HEK293 (cell line): ENCODE measurements around the gene NT5M.
A peak's percentile ranks its signal among the peaks of the same experiment; 100 is the strongest.

Experiments
- CTCF ChIA-PET: fragments of 350-600 bp; formaldehyde crosslinking; extraction: SDS; loops from one replicate; lab custom pipeline; 2021; ENCODE audit warnings: antibody characterized with exemption; lab: Yijun Ruan, JAX
- POLR2A ChIA-PET: fragments of 300-600 bp; formaldehyde crosslinking; extraction: SDS; loops from one replicate; lab custom pipeline; 2020; ENCODE audit warnings: antibody characterized with exemption, inconsistent platforms; lab: Yijun Ruan, JAX
- H3K27ac ChIP-seq: fragments of 200-500 bp; sonication (Bioruptor generic); 2 replicates; pipeline ENCODE4 v1.5.1; 2014; ENCODE audit warnings: low read depth, low read length, control low read depth, inconsistent platforms; ENCODE audit errors: extremely low read depth
- H3K36me3 ChIP-seq, 2 experiments: fragments of 200-500 bp in 1 of 2; sonication (Bioruptor generic) in 1 of 2; 1 replicate in 1 of 2; 2 replicates in 1 of 2; pipeline ENCODE4 v1.5.1; 2014 to 2017; ENCODE audit warnings: inconsistent platforms in 2 of 2, low read length in 2 of 2; ENCODE audit not compliant: control insufficient read depth in 2 of 2, insufficient read depth in 1 of 2
- H3K4me1 ChIP-seq: fragments of 200-500 bp; sonication (Bioruptor generic); 2 replicates; pipeline ENCODE4 v1.5.1; 2014; ENCODE audit warnings: mild to moderate bottlenecking, low read length, inconsistent platforms; ENCODE audit not compliant: control insufficient read depth, insufficient read depth
- H3K4me3 ChIP-seq: 2 replicates; pipeline ENCODE4 v1.5.1; 2011; ENCODE audit warnings: low read depth, mild to moderate bottlenecking, control low read depth, low read length, moderate library complexity
- H3K9me3 ChIP-seq: fragments of 200-500 bp; sonication (Bioruptor generic); 2 replicates; pipeline ENCODE4 v1.5.1; 2014; ENCODE audit warnings: low read depth, low read length, inconsistent platforms; ENCODE audit not compliant: control insufficient read depth, insufficient read depth
- FEZF1 ChIP-seq: fragments of 450-650 bp; formaldehyde crosslinking; IDR thresholded peaks from 2 replicates; pipeline ENCODE4 v1.5.1; 2016; ENCODE audit warnings: missing biosample characterization, missing genetic modification characterization
- KLF8 ChIP-seq: fragments of 450-650 bp; formaldehyde crosslinking; IDR thresholded peaks from 2 replicates; pipeline ENCODE4 v1.5.1; 2016; ENCODE audit warnings: missing biosample characterization, missing genetic modification characterization
- MYNN ChIP-seq: fragments of 450-650 bp; formaldehyde crosslinking; IDR thresholded peaks from 2 replicates; pipeline ENCODE4 v1.5.1; 2016; ENCODE audit warnings: missing biosample characterization, missing genetic modification characterization, borderline replicate concordance
- OSR2 ChIP-seq: fragments of 450-650 bp; formaldehyde crosslinking; IDR thresholded peaks from 2 replicates; pipeline ENCODE4 v1.5.1; 2016; ENCODE audit warnings: missing biosample characterization, missing genetic modification characterization
- OVOL3 ChIP-seq: fragments of 450-650 bp; formaldehyde crosslinking; IDR thresholded peaks from 2 replicates; pipeline ENCODE4 v1.5.1; 2016; ENCODE audit warnings: missing biosample characterization, missing genetic modification characterization
- WT1 ChIP-seq: fragments of 450-650 bp; formaldehyde crosslinking; IDR thresholded peaks from 2 replicates; pipeline ENCODE4 v1.5.1; 2016; ENCODE audit warnings: missing biosample characterization, missing genetic modification characterization
- ZBTB17 ChIP-seq: fragments of 450-650 bp; formaldehyde crosslinking; IDR thresholded peaks from 2 replicates; pipeline ENCODE4 v1.5.1; 2016; ENCODE audit warnings: missing biosample characterization, missing genetic modification characterization
- ZIC2 ChIP-seq: fragments of 450-650 bp; formaldehyde crosslinking; IDR thresholded peaks from 2 replicates; pipeline ENCODE4 v1.5.1; 2016; ENCODE audit warnings: missing biosample characterization, missing genetic modification characterization
- ZNF114 ChIP-seq: fragments of 450-650 bp; formaldehyde crosslinking; IDR thresholded peaks from 2 replicates; pipeline ENCODE4 v1.5.0; 2017; ENCODE audit warnings: missing biosample characterization, missing genetic modification characterization
- ZNF138 ChIP-seq: fragments of 450-650 bp; formaldehyde crosslinking; IDR thresholded peaks from 2 replicates; pipeline ENCODE4 v1.5.1; 2016; ENCODE audit warnings: missing biosample characterization, missing genetic modification characterization, borderline replicate concordance
- ZNF324 ChIP-seq: fragments of 450-650 bp; formaldehyde crosslinking; IDR thresholded peaks from 2 replicates; pipeline ENCODE4 v1.5.1; 2016; ENCODE audit warnings: missing biosample characterization, missing genetic modification characterization
- ZNF350 ChIP-seq: fragments of 450-650 bp; formaldehyde crosslinking; IDR thresholded peaks from 2 replicates; pipeline ENCODE4 v1.5.0; 2017; ENCODE audit warnings: missing biosample characterization, mild to moderate bottlenecking, missing genetic modification characterization
- ZNF48 ChIP-seq: fragments of 450-650 bp; formaldehyde crosslinking; IDR thresholded peaks from 2 replicates; pipeline ENCODE4 v1.5.1; 2016; ENCODE audit warnings: missing biosample characterization, missing genetic modification characterization
- ZNF488 ChIP-seq: fragments of 450-650 bp; formaldehyde crosslinking; IDR thresholded peaks from 2 replicates; pipeline ENCODE4 v1.5.1; 2016; ENCODE audit warnings: missing biosample characterization, missing genetic modification characterization
- ZNF558 ChIP-seq: fragments of 450-650 bp; formaldehyde crosslinking; IDR thresholded peaks from 2 replicates; pipeline ENCODE4 v1.5.1; 2016; ENCODE audit warnings: missing biosample characterization, missing genetic modification characterization
- ZNF596 ChIP-seq: fragments of 450-650 bp; IDR thresholded peaks from 2 replicates; pipeline ENCODE4 v1.5.0; 2018; ENCODE audit warnings: missing biosample characterization, mild to moderate bottlenecking, missing genetic modification characterization, moderate library complexity
- ZNF664 ChIP-seq: fragments of 450-650 bp; formaldehyde crosslinking; IDR thresholded peaks from 2 replicates; pipeline ENCODE4 v1.5.1; 2016; ENCODE audit warnings: missing biosample characterization, missing genetic modification characterization
- ZNF692 ChIP-seq: fragments of 450-650 bp; formaldehyde crosslinking; IDR thresholded peaks from 2 replicates; pipeline ENCODE4 v1.5.1; 2016; ENCODE audit warnings: missing biosample characterization, missing genetic modification characterization
- ZNF837 ChIP-seq: fragments of 450-650 bp; formaldehyde crosslinking; IDR thresholded peaks from 2 replicates; pipeline ENCODE4 v1.5.1; 2016; ENCODE audit warnings: missing biosample characterization, missing genetic modification characterization
- ZSCAN18 ChIP-seq: fragments of 450-650 bp; formaldehyde crosslinking; IDR thresholded peaks from 2 replicates; pipeline ENCODE4 v1.5.1; 2016; ENCODE audit warnings: missing biosample characterization, missing genetic modification characterization
- ZSCAN23 ChIP-seq: fragments of 450-650 bp; formaldehyde crosslinking; IDR thresholded peaks from 2 replicates; pipeline ENCODE4 v1.5.1; 2016; ENCODE audit warnings: missing biosample characterization, missing genetic modification characterization
- TF ChIP-seq, protein P1 (sequence below): fragments of 450-650 bp; formaldehyde crosslinking; conservative IDR thresholded peaks from 2 replicates; pipeline ENCODE4 v1.5.1; 2016; ENCODE audit warnings: low read depth, missing biosample characterization, missing genetic modification characterization
- TF ChIP-seq, protein P2 (sequence below): fragments of 450-650 bp; formaldehyde crosslinking; IDR thresholded peaks from 2 replicates; pipeline ENCODE4 v1.5.1; 2016; ENCODE audit warnings: missing biosample characterization, missing genetic modification characterization, borderline replicate concordance
- TF ChIP-seq, protein P3 (sequence below): fragments of 450-650 bp; formaldehyde crosslinking; IDR thresholded peaks from 2 replicates; pipeline ENCODE4 v1.5.1; 2016; ENCODE audit warnings: missing biosample characterization, missing genetic modification characterization

NT5M gene

DNA sequence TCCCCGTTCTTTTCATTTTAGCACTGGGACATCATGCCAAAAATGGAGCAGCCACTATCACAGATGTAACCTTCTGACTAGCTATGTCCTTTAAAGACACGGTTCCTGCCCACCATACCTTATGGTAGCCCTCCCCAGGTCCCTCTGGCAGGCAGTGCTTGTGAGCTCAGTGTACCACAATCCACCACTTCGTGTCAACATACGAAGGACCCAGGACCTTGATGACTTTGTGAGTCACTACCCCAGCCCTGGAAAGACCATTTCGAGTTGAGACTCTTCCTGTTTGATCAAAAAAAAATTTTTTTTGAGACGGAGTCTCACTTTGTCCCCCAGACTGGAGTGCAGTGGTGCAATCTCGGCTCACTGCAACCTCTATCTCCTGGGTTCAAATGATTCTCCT lies 45.2 kb upstream of the NT5M start:
- TF ChIP-seq, protein P1, sequence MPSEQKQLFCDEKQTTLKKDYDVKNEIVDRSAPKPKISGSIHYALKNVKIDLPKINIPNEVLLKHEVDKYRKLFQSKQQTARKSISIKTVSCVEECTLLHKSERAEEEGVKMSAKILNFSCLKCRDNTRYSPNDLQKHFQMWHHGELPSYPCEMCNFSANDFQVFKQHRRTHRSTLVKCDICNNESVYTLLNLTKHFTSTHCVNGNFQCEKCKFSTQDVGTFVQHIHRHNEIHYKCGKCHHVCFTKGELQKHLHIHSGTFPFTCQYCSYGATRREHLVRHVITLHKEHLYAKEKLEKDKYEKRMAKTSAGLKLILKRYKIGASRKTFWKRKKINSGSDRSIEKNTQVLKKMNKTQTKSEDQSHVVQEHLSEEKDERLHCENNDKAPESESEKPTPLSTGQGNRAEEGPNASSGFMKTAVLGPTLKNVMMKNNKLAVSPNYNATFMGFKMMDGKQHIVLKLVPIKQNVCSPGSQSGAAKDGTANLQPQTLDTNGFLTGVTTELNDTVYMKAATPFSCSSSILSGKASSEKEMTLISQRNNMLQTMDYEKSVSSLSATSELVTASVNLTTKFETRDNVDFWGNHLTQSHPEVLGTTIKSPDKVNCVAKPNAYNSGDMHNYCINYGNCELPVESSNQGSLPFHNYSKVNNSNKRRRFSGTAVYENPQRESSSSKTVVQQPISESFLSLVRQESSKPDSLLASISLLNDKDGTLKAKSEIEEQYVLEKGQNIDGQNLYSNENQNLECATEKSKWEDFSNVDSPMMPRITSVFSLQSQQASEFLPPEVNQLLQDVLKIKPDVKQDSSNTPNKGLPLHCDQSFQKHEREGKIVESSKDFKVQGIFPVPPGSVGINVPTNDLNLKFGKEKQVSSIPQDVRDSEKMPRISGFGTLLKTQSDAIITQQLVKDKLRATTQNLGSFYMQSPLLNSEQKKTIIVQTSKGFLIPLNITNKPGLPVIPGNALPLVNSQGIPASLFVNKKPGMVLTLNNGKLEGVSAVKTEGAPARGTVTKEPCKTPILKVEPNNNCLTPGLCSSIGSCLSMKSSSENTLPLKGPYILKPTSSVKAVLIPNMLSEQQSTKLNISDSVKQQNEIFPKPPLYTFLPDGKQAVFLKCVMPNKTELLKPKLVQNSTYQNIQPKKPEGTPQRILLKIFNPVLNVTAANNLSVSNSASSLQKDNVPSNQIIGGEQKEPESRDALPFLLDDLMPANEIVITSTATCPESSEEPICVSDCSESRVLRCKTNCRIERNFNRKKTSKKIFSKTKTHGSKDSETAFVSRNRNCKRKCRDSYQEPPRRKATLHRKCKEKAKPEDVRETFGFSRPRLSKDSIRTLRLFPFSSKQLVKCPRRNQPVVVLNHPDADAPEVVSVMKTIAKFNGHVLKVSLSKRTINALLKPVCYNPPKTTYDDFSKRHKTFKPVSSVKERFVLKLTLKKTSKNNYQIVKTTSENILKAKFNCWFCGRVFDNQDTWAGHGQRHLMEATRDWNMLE (tag by site-specific recombination), result no peak
- TF ChIP-seq OSR2 (tag by site-specific recombination) (no peak), ZIC2 (tag by site-specific recombination) (no peak), ZNF664 (tag by site-specific recombination) (no peak), ZNF48 (tag by site-specific recombination) (no peak), ZNF837 (no peak), KLF8 (tag by site-specific recombination) (no peak), MYNN (tag by site-specific recombination) (no peak)
- TF ChIP-seq, protein P2, sequence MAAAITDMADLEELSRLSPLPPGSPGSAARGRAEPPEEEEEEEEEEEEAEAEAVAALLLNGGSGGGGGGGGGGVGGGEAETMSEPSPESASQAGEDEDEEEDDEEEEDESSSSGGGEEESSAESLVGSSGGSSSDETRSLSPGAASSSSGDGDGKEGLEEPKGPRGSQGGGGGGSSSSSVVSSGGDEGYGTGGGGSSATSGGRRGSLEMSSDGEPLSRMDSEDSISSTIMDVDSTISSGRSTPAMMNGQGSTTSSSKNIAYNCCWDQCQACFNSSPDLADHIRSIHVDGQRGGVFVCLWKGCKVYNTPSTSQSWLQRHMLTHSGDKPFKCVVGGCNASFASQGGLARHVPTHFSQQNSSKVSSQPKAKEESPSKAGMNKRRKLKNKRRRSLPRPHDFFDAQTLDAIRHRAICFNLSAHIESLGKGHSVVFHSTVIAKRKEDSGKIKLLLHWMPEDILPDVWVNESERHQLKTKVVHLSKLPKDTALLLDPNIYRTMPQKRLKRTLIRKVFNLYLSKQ (tag by site-specific recombination), result no peak
- CTCF ChIA-PET, result interaction anchor here (1.2 kb wide), 1 partner anchor 12 kb away, joined by 5 read pairs; no protein-coding TSS in a partner anchor
- peaks cover 88 to 92% of the 10 kb centered on the region in 2 experiments for H3K36me3 ChIP-seq

DNA sequence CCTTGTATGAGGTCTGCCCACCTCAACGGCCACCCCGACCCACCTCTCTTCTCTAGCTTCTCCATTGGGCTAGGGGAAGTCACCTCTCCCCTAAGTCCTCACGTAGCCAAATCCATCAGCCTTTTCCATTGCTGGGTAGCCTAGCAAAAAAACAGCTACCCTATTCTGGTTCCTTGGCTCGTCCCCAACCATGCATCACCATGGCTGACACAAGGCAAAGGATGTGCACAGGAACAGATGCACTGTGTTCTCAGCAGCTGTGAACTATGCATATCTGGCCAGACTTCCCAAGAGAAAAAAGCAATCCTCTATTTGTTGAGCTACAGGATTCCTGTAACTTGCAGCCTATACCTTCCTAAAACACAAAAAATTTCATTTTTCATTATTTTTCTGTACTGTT lies 44.2 kb upstream of the NT5M start:
- Histone ChIP-seq H3K27ac (peak overlapping the region; percentile 35; the same call in 1 of the 2 replicates), H3K4me1 (no peaks in the 10 kb centered on the region), H3K9me3 (no peaks in the 10 kb centered on the region), H3K36me3 (peaks cover 83 to 88% of the 10 kb centered on the region in 2 experiments), H3K4me3 (no peak overlapping the region)
- CTCF ChIA-PET, result interaction anchor here (0.6 to 1.2 kb wide), 2 partner anchors 11 to 267 kb away, joined by 3 to 5 read pairs; no protein-coding TSS in a partner anchor
- POLR2A ChIA-PET, result interaction anchor here (1.0 kb wide), 1 partner anchor 22 kb away, joined by 5 read pairs; the partner anchor contains the start of gene COPS3
- TF ChIP-seq ZSCAN18 (tag by site-specific recombination), result no peak
- no peak for TF ChIP-seq ZNF350 (tag by site-specific recombination)
- no peak for TF ChIP-seq FEZF1 (tag by site-specific recombination)
- no peak for TF ChIP-seq ZNF324 (tag by site-specific recombination)
- no peak for TF ChIP-seq ZNF114 (tag by site-specific recombination)
- TF ChIP-seq ZBTB17 (tag by site-specific recombination), result no peak
- TF ChIP-seq ZNF596 (tag by site-specific recombination), result no peak
- TF ChIP-seq OVOL3 (tag by site-specific recombination), result no peak
- no peak for TF ChIP-seq ZNF138 (tag by site-specific recombination)
- TF ChIP-seq OSR2 (tag by site-specific recombination), result no peak
- no peak for TF ChIP-seq ZNF558 (tag by site-specific recombination)
- no peak for TF ChIP-seq ZSCAN23 (tag by site-specific recombination)
- TF ChIP-seq, protein P3, sequence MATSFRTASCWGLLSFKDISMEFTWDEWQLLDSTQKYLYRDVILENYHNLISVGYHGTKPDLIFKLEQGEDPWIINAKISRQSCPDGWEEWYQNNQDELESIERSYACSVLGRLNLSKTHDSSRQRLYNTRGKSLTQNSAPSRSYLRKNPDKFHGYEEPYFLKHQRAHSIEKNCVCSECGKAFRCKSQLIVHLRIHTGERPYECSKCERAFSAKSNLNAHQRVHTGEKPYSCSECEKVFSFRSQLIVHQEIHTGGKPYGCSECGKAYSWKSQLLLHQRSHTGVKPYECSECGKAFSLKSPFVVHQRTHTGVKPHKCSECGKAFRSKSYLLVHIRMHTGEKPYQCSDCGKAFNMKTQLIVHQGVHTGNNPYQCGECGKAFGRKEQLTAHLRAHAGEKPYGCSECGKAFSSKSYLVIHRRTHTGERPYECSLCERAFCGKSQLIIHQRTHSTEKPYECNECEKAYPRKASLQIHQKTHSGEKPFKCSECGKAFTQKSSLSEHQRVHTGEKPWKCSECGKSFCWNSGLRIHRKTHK (tag by site-specific recombination), result no peak
- no peak for TF ChIP-seq ZNF692 (tag by site-specific recombination)
- no peak for TF ChIP-seq ZNF488 (tag by site-specific recombination)
- no peak for TF ChIP-seq WT1 (tag by site-specific recombination)

More for the DNA sequence above, 45.2 kb upstream of the NT5M start:
- Histone ChIP-seq H3K9me3 (no peaks in the 10 kb centered on the region), H3K4me3 (no peak overlapping the region), H3K27ac (no peak overlapping the region), H3K4me1 (no peaks in the 10 kb centered on the region)
- POLR2A ChIA-PET, result interaction anchor here (1.0 kb wide), 1 partner anchor 23 kb away, joined by 5 read pairs; the partner anchor contains the start of gene COPS3
